ENCODE results near the gene ERBIN.

GRCh38 chr5:66004216-66004615 lies 77.8 kb downstream of the ERBIN start:
- TF ChIP-seq EZH2 (IDR thresholded peaks at IDR 0.05; ENCODE audit: low read depth) (no peak), CTCF (conservative IDR thresholded peaks at IDR 0.05) (no peak)

All from PC-9 (cell line).